ENCODE measurements around the gene SGK1.
"Not testable (repeated sequence)": the region's sequence is repeated elsewhere in the genome, so short reads cannot be mapped to it uniquely, and the experiment has no call there.

SGK1 gene

GRCh38 chr6:134326192-134326591 is 8.3 kb upstream of the SGK1 start:
- DNase-seq; H3K27ac ChIP-seq (ENCODE audit: insufficient read depth in 1 of 2, low read depth in 1 of 2, low read length in 2 of 2, poor library complexity in 1 of 2, severe bottlenecking in 2 of 2); H3K27me3 ChIP-seq (replicated peaks in 2 of 5; ENCODE audit: control insufficient read depth in 4 of 5, insufficient read depth in 5 of 5, low read length in 4 of 5); H3K4me3 ChIP-seq (ENCODE audit: control insufficient read depth in 1 of 7, extremely low read depth in 1 of 7, insufficient read depth in 4 of 7, low read depth in 2 of 7, low read length in 6 of 7); H3K9me3 ChIP-seq (ENCODE audit: control extremely low read depth in 1 of 5, control insufficient read depth in 4 of 5, insufficient read depth in 2 of 5, low read depth in 1 of 5, low read length in 4 of 5); H3K4me1 ChIP-seq (ENCODE audit: control extremely low read depth in 1 of 4, control insufficient read depth in 4 of 4, insufficient read depth in 4 of 4, low read length in 3 of 4); CTCF ChIA-PET; POLR2A ChIA-PET; H3K36me3 ChIP-seq (ENCODE audit: control insufficient read depth in 4 of 4, insufficient read depth in 4 of 4, low read length in 3 of 4): not testable (repeated sequence)
- WGBS (ENCODE audit: insufficient coverage): 100% methylated on average over 1 of the region's 4 CpGs

DNA sequence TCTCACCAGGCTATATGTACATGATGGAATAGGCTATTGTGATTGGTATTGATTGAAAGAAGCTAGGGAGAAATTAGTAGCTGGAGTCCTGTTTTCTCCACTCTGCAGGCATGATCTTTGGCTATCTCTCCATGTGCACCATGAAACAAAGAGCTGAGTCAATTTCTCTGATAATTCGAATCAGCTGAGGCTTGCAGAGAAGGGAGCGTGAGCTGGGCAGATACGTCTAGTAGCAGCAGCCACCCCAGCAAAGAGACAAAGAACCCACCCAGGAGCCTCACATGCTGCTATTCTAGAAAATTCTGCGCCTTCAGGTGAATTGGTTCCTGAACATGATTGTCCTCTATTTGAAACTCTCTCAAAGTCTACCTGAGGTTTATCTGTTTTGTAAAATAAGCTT is 6.9 kb upstream of the SGK1 start:
- CTCF ChIA-PET: interaction anchor here (1.2 kb wide), 1 partner anchor 10 kb away, joined by 3 read pairs; no protein-coding TSS in a partner anchor

GRCh38 chr6:134324141-134324540 is 6.2 kb upstream of the SGK1 start:
- Histone ChIP-seq H3K36me3 (ENCODE audit: control insufficient read depth in 4 of 4, insufficient read depth in 4 of 4, low read length in 3 of 4) (no peaks in the 10 kb centered on the region), H3K4me1 (ENCODE audit: control extremely low read depth in 1 of 4, control insufficient read depth in 4 of 4, insufficient read depth in 4 of 4, low read length in 3 of 4) (no peaks in the 10 kb centered on the region), H3K4me3 (ENCODE audit: control insufficient read depth in 1 of 7, extremely low read depth in 1 of 7, insufficient read depth in 4 of 7, low read depth in 2 of 7, low read length in 6 of 7) (no peak overlapping the region), H3K9me3 (ENCODE audit: control extremely low read depth in 1 of 5, control insufficient read depth in 4 of 5, insufficient read depth in 2 of 5, low read depth in 1 of 5, low read length in 4 of 5) (peaks cover 0 to 16% (median 5%) of the 10 kb centered on the region in 5 experiments), H3K27ac (ENCODE audit: insufficient read depth in 1 of 2, low read depth in 1 of 2, low read length in 2 of 2, poor library complexity in 1 of 2, severe bottlenecking in 2 of 2) (no peak overlapping the region), H3K27me3 (replicated peaks in 2 of 5; ENCODE audit: control insufficient read depth in 4 of 5, insufficient read depth in 5 of 5, low read length in 4 of 5) (peaks cover 0 to 7% (median 4%) of the 10 kb centered on the region in 5 experiments)
- CTCF ChIA-PET: no interaction called here
- POLR2A ChIA-PET: no interaction called here
- WGBS (ENCODE audit: insufficient coverage): no CpG with 5 or more reads among the region's 5 CpGs
- DNase-seq: no peak

More for the DNA sequence above, 6.9 kb upstream of the SGK1 start:
- H3K4me3 ChIP-seq (ENCODE audit: control insufficient read depth in 1 of 7, extremely low read depth in 1 of 7, insufficient read depth in 4 of 7, low read depth in 2 of 7, low read length in 6 of 7): no peak overlapping the region
- no peak overlapping the region for H3K27ac ChIP-seq (ENCODE audit: insufficient read depth in 1 of 2, low read depth in 1 of 2, low read length in 2 of 2, poor library complexity in 1 of 2, severe bottlenecking in 2 of 2)
- POLR2A ChIA-PET: no interaction called here
- peaks cover 0 to 10% (median 5%) of the 10 kb centered on the region in 5 experiments for H3K9me3 ChIP-seq (ENCODE audit: control extremely low read depth in 1 of 5, control insufficient read depth in 4 of 5, insufficient read depth in 2 of 5, low read depth in 1 of 5, low read length in 4 of 5)
- no peaks in the 10 kb centered on the region for H3K4me1 ChIP-seq (ENCODE audit: control extremely low read depth in 1 of 4, control insufficient read depth in 4 of 4, insufficient read depth in 4 of 4, low read length in 3 of 4)
- 100% methylated on average over 1 of the region's 4 CpGs for WGBS (ENCODE audit: insufficient coverage)
- H3K36me3 ChIP-seq (ENCODE audit: control insufficient read depth in 4 of 4, insufficient read depth in 4 of 4, low read length in 3 of 4): no peaks in the 10 kb centered on the region
- peaks cover 0 to 5% (median 0%) of the 10 kb centered on the region in 5 experiments for H3K27me3 ChIP-seq (replicated peaks in 2 of 5; ENCODE audit: control insufficient read depth in 4 of 5, insufficient read depth in 5 of 5, low read length in 4 of 5)
- no peak for DNase-seq

- ChIA-PET POLR2A (no interaction called here), CTCF (no interaction called here)
- WGBS (ENCODE audit: insufficient coverage): no CpG with 5 or more reads among the region's 2 CpGs
These were observed 5.8 kb upstream of the SGK1 start for GRCh38 chr6:134323698-134324097.

GRCh38 chr6:134323294-134323693 is 5.4 kb upstream of the SGK1 start:
- Histone ChIP-seq H3K27me3 (replicated peaks in 2 of 5; ENCODE audit: control insufficient read depth in 4 of 5, insufficient read depth in 5 of 5, low read length in 4 of 5) (peaks cover 0 to 15% (median 10%) of the 10 kb centered on the region in 5 experiments), H3K27ac (ENCODE audit: insufficient read depth in 1 of 2, low read depth in 1 of 2, low read length in 2 of 2, poor library complexity in 1 of 2, severe bottlenecking in 2 of 2) (no peak overlapping the region), H3K4me1 (ENCODE audit: control extremely low read depth in 1 of 4, control insufficient read depth in 4 of 4, insufficient read depth in 4 of 4, low read length in 3 of 4) (no peaks in the 10 kb centered on the region), H3K4me3 (ENCODE audit: control insufficient read depth in 1 of 7, extremely low read depth in 1 of 7, insufficient read depth in 4 of 7, low read depth in 2 of 7, low read length in 6 of 7) (no peak overlapping the region), H3K36me3 (ENCODE audit: control insufficient read depth in 4 of 4, insufficient read depth in 4 of 4, low read length in 3 of 4) (no peaks in the 10 kb centered on the region), H3K9me3 (ENCODE audit: control extremely low read depth in 1 of 5, control insufficient read depth in 4 of 5, insufficient read depth in 2 of 5, low read depth in 1 of 5, low read length in 4 of 5) (peaks cover 0 to 18% (median 5%) of the 10 kb centered on the region in 5 experiments)
- WGBS (ENCODE audit: insufficient coverage): no CpG with 5 or more reads among the region's 1 CpG
- CTCF ChIA-PET: no interaction called here
- POLR2A ChIA-PET: no interaction called here
- DNase-seq: no peak

More at GRCh38 chr6:134323698-134324097, 5.8 kb upstream of the SGK1 start:
- H3K4me3 ChIP-seq (ENCODE audit: control insufficient read depth in 1 of 7, extremely low read depth in 1 of 7, insufficient read depth in 4 of 7, low read depth in 2 of 7, low read length in 6 of 7): no peak overlapping the region
- no peak for DNase-seq
- no peaks in the 10 kb centered on the region for H3K36me3 ChIP-seq (ENCODE audit: control insufficient read depth in 4 of 4, insufficient read depth in 4 of 4, low read length in 3 of 4)
- no peaks in the 10 kb centered on the region for H3K4me1 ChIP-seq (ENCODE audit: control extremely low read depth in 1 of 4, control insufficient read depth in 4 of 4, insufficient read depth in 4 of 4, low read length in 3 of 4)
- H3K27ac ChIP-seq (ENCODE audit: insufficient read depth in 1 of 2, low read depth in 1 of 2, low read length in 2 of 2, poor library complexity in 1 of 2, severe bottlenecking in 2 of 2): no peak overlapping the region
- H3K9me3 ChIP-seq (ENCODE audit: control extremely low read depth in 1 of 5, control insufficient read depth in 4 of 5, insufficient read depth in 2 of 5, low read depth in 1 of 5, low read length in 4 of 5): peaks cover 0 to 18% (median 5%) of the 10 kb centered on the region in 5 experiments
- H3K27me3 ChIP-seq (replicated peaks in 2 of 5; ENCODE audit: control insufficient read depth in 4 of 5, insufficient read depth in 5 of 5, low read length in 4 of 5): peaks cover 0 to 11% (median 7%) of the 10 kb centered on the region in 5 experiments

DNA sequence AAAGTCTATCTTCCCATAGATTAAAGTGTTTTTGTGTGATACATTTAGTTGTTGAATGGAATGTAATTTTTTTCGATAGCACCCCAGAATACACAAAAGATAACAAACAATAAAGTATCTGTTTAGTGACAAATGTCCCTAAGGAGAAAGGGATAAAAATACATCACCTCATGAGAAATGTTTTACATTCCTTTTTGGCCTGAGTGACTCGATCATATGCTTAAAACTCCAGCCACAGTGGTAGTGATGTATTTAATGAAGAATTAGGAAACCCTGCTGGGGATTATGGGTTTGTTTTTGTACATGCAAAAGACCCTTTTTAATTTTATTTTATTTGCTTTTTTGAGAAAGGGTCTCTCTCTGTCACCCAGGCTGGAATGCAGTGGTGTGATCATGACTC is 4.3 kb upstream of the SGK1 start:
- Histone ChIP-seq H3K4me1 (ENCODE audit: control extremely low read depth in 1 of 4, control insufficient read depth in 4 of 4, insufficient read depth in 4 of 4, low read length in 3 of 4) (peaks cover 3 to 9% (median 7%) of the 10 kb centered on the region in 4 experiments), H3K9me3 (ENCODE audit: control extremely low read depth in 1 of 5, control insufficient read depth in 4 of 5, insufficient read depth in 2 of 5, low read depth in 1 of 5, low read length in 4 of 5) (peaks cover 0 to 18% (median 5%) of the 10 kb centered on the region in 5 experiments), H3K36me3 (ENCODE audit: control insufficient read depth in 4 of 4, insufficient read depth in 4 of 4, low read length in 3 of 4) (no peaks in the 10 kb centered on the region), H3K27me3 (replicated peaks in 2 of 5; ENCODE audit: control insufficient read depth in 4 of 5, insufficient read depth in 5 of 5, low read length in 4 of 5) (peaks cover 2 to 25% (median 19%) of the 10 kb centered on the region in 5 experiments), H3K4me3 (ENCODE audit: control insufficient read depth in 1 of 7, extremely low read depth in 1 of 7, insufficient read depth in 4 of 7, low read depth in 2 of 7, low read length in 6 of 7) (no peak overlapping the region), H3K27ac (ENCODE audit: insufficient read depth in 1 of 2, low read depth in 1 of 2, low read length in 2 of 2, poor library complexity in 1 of 2, severe bottlenecking in 2 of 2) (no peak overlapping the region)
- ChIA-PET POLR2A (no interaction called here), CTCF (no interaction called here)
- DNase-seq: no peak
- WGBS (ENCODE audit: insufficient coverage): no CpG with 5 or more reads among the region's 2 CpGs

DNA sequence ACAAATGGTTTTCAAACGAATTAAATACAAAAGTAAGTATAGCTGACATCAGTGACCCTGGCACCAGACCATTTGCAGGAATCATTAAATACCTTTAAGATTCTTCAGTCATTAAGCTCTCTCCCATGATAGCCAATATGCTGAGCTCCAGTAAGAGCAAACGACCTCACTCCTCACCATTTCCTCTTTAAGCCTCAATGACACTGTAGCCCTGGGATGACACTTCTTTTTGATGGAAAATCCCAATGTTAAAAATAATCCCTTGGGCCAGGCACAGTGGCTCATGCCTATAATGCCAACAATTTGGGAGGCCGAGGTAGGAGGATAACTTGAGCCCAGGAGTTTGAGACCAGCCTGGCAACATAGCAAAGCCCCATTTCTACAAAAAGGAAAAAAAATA is 3.3 kb upstream of the SGK1 start:
- WGBS (ENCODE audit: insufficient coverage): 97% methylated on average over 3 of the region's 3 CpGs
- ChIA-PET POLR2A (no interaction called here), CTCF (interaction anchor here (1.0 kb wide), 1 partner anchor 31 kb away, joined by 3 read pairs; no protein-coding TSS in a partner anchor)
- peaks cover 3 to 10% (median 7%) of the 10 kb centered on the region in 4 experiments for H3K4me1 ChIP-seq (ENCODE audit: control extremely low read depth in 1 of 4, control insufficient read depth in 4 of 4, insufficient read depth in 4 of 4, low read length in 3 of 4)
- H3K4me3 ChIP-seq (ENCODE audit: control insufficient read depth in 1 of 7, extremely low read depth in 1 of 7, insufficient read depth in 4 of 7, low read depth in 2 of 7, low read length in 6 of 7): no peak overlapping the region
- H3K36me3 ChIP-seq (ENCODE audit: control insufficient read depth in 4 of 4, insufficient read depth in 4 of 4, low read length in 3 of 4): no peaks in the 10 kb centered on the region
- no peak overlapping the region for H3K27ac ChIP-seq (ENCODE audit: insufficient read depth in 1 of 2, low read depth in 1 of 2, low read length in 2 of 2, poor library complexity in 1 of 2, severe bottlenecking in 2 of 2)
- peaks cover 0 to 18% (median 5%) of the 10 kb centered on the region in 5 experiments for H3K9me3 ChIP-seq (ENCODE audit: control extremely low read depth in 1 of 5, control insufficient read depth in 4 of 5, insufficient read depth in 2 of 5, low read depth in 1 of 5, low read length in 4 of 5)
- DNase-seq: no peak
- peaks cover 2 to 35% (median 25%) of the 10 kb centered on the region in 5 experiments for H3K27me3 ChIP-seq (replicated peaks in 2 of 5; ENCODE audit: control insufficient read depth in 4 of 5, insufficient read depth in 5 of 5, low read length in 4 of 5)

Data from common myeloid progenitor, CD34-positive (primary cell).